ENCODE measurements around the gene MYLK. TPM values are rescaled to one million over a fixed set of nuclear protein-coding genes. Genes with fewer than 3 reads are reported as not detected.
A peak's percentile ranks its signal among the peaks of the same experiment; 100 is the strongest.

MYLK gene
- total RNA-seq, 1 donor from 2014 or later, result 2.6 TPM

DNA sequence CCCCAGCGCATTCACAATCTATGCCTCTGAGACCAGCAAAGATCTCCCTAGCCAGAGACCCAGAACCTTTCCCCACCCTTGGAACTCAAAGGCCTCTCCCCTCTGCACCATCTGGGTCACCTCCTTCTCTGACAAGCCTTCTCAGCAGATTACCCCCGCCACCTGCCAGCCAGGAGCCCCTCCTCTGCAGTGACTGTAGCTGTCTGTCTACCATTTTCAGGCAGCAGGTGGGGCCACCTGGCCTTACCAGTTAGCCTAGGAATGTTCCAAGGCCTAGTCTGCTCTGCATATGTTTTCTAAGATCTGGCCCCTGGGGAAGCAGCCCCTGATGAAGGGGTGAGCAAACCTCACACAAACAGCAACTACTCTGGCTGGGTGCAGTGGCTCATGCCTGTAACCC is 2.4 kb downstream of the MYLK start:
- no peak for FAIRE-seq
- no peak for DNase-seq (ENCODE audit: low read depth)
- H3K27me3 ChIP-seq (ENCODE audit: control insufficient read depth, insufficient read depth, low read length), result peaks cover 2% of the 10 kb centered on the region
- H3K36me3 ChIP-seq (ENCODE audit: control insufficient read depth, insufficient read depth, low read length), result no peaks in the 10 kb centered on the region
- H3K4me3 ChIP-seq (ENCODE audit: low read depth, low read length), result no peak overlapping the region
- TF ChIP-seq, protein P1, sequence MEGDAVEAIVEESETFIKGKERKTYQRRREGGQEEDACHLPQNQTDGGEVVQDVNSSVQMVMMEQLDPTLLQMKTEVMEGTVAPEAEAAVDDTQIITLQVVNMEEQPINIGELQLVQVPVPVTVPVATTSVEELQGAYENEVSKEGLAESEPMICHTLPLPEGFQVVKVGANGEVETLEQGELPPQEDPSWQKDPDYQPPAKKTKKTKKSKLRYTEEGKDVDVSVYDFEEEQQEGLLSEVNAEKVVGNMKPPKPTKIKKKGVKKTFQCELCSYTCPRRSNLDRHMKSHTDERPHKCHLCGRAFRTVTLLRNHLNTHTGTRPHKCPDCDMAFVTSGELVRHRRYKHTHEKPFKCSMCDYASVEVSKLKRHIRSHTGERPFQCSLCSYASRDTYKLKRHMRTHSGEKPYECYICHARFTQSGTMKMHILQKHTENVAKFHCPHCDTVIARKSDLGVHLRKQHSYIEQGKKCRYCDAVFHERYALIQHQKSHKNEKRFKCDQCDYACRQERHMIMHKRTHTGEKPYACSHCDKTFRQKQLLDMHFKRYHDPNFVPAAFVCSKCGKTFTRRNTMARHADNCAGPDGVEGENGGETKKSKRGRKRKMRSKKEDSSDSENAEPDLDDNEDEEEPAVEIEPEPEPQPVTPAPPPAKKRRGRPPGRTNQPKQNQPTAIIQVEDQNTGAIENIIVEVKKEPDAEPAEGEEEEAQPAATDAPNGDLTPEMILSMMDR (IDR thresholded peaks at IDR 0.05; ENCODE audit: insufficient read depth, low read length, severe bottlenecking), result no peak

GRCh38 chr3:123880998-123881561 is 3.1 kb downstream of the MYLK start:
- DNase-seq (ENCODE audit: low read depth) (peak; percentile 31), FAIRE-seq (peak; percentile 32)
- no peak overlapping the region for H3K4me3 ChIP-seq (ENCODE audit: low read depth, low read length)

DNA sequence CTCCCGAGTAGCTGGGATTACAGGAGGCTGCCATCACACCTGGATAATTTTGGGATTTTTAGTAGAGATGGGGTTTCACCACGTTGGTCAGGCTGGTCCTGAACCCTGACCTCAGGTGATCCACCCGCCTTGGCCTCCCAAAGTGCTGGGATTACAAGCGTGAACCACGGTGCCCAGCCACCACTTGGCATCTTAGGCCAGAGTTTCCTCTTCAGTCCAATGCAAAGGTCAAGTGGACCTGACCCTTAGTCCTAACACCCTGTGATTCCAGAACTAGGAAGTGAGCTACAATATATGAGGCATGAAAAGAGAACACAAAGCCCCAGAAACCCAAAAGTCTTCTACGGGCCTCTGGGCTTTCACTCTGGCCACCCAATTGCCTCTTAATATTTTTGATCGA is 5.3 kb downstream of the MYLK start:
- Histone ChIP-seq H3K27me3 (ENCODE audit: control insufficient read depth, insufficient read depth, low read length) (no peaks in the 10 kb centered on the region), H3K4me3 (ENCODE audit: low read depth, low read length) (no peak overlapping the region), H3K36me3 (ENCODE audit: control insufficient read depth, insufficient read depth, low read length) (no peaks in the 10 kb centered on the region)
- no peak for DNase-seq (ENCODE audit: low read depth)
- no peak for FAIRE-seq
- TF ChIP-seq, protein P1 (IDR thresholded peaks at IDR 0.05; ENCODE audit: insufficient read depth, low read length, severe bottlenecking), result no peak

More at GRCh38 chr3:123880998-123881561, 3.1 kb downstream of the MYLK start:
- TF ChIP-seq, protein P1 (IDR thresholded peaks at IDR 0.05; ENCODE audit: insufficient read depth, low read length, severe bottlenecking), result peak; percentile 53
- H3K36me3 ChIP-seq (ENCODE audit: control insufficient read depth, insufficient read depth, low read length), result no peaks in the 10 kb centered on the region
- peaks cover 2% of the 10 kb centered on the region for H3K27me3 ChIP-seq (ENCODE audit: control insufficient read depth, insufficient read depth, low read length)

GRCh38 chr3:123877965-123878364 is 6.2 kb downstream of the MYLK start:
- FAIRE-seq (no peak), DNase-seq (ENCODE audit: low read depth) (no peak)
- H3K27me3 ChIP-seq (ENCODE audit: control insufficient read depth, insufficient read depth, low read length), result no peaks in the 10 kb centered on the region
- no peaks in the 10 kb centered on the region for H3K36me3 ChIP-seq (ENCODE audit: control insufficient read depth, insufficient read depth, low read length)
- TF ChIP-seq, protein P1 (IDR thresholded peaks at IDR 0.05; ENCODE audit: insufficient read depth, low read length, severe bottlenecking), result no peak
- H3K4me3 ChIP-seq (ENCODE audit: low read depth, low read length), result no peak overlapping the region

DNA sequence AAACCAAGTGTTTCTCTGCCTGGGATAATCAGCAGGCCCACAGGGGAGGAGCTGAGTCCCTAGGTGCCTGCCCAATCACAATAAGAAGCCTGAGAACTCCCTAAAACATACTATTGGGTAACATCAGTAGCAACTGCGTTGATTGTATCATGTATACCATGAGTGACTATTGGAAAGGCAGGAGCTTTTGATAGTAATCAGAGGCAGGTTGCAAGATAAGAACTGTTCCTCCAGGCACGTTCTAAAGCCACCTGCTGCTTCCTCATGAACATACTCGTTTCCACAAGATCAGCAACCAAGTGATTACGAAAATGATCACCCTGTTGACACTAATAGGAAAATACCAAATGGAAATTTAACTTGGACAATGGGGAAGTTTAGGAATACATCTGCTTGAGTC is 6.7 kb downstream of the MYLK start:
- TF ChIP-seq, protein P1 (IDR thresholded peaks at IDR 0.05; ENCODE audit: insufficient read depth, low read length, severe bottlenecking), result no peak
- no peak for FAIRE-seq
- Histone ChIP-seq H3K36me3 (ENCODE audit: control insufficient read depth, insufficient read depth, low read length) (no peaks in the 10 kb centered on the region), H3K27me3 (ENCODE audit: control insufficient read depth, insufficient read depth, low read length) (no peaks in the 10 kb centered on the region), H3K4me3 (ENCODE audit: low read depth, low read length) (no peak overlapping the region)
- DNase-seq (ENCODE audit: low read depth), result no peak

- H3K27me3 ChIP-seq (ENCODE audit: control insufficient read depth, insufficient read depth, low read length), result no peaks in the 10 kb centered on the region
- DNase-seq (ENCODE audit: low read depth) (no peak), FAIRE-seq (no peak)
- H3K36me3 ChIP-seq (ENCODE audit: control insufficient read depth, insufficient read depth, low read length), result no peaks in the 10 kb centered on the region
- TF ChIP-seq, protein P1 (IDR thresholded peaks at IDR 0.05; ENCODE audit: insufficient read depth, low read length, severe bottlenecking), result peak; percentile 10
- no peak overlapping the region for H3K4me3 ChIP-seq (ENCODE audit: low read depth, low read length)
Observed at GRCh38 chr3:123876858-123877257, 7.3 kb downstream of the MYLK start.

Measured in bronchial epithelial cell (primary cell).